NCI-H446 treated with DMSO at 0.1 percent for 48 hours (cell line): ENCODE measurements around the gene STAT5A.
"Not testable (repeated sequence)": the region's sequence is repeated elsewhere in the genome, so short reads cannot be mapped to it uniquely, and the experiment has no call there.

Experiments used
- DNase-seq: peaks from one replicate; lab custom pipeline; 2025; lab: John Stamatoyannopoulos, UW

The STAT5A gene

DNA sequence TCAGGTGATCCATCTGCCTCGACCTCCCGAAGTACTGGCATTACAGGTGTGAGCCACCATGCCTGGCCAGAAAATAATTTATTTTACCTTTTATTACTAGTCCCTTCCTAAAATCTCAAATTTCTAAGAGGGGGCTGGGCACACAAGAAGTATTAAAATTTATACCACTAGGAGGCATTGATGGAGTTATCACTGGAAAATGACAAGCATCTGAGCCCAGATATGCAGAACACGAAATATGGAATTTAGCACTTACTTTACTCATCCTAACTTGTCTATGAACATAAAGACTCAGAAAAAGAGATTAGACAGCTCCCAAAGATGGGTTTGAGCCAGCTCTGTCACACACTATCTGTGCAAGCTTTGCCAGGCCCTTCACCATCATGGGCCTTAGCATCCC lies 46.4 kb downstream of the STAT5A start:
- DNase-seq = no peak

DNA sequence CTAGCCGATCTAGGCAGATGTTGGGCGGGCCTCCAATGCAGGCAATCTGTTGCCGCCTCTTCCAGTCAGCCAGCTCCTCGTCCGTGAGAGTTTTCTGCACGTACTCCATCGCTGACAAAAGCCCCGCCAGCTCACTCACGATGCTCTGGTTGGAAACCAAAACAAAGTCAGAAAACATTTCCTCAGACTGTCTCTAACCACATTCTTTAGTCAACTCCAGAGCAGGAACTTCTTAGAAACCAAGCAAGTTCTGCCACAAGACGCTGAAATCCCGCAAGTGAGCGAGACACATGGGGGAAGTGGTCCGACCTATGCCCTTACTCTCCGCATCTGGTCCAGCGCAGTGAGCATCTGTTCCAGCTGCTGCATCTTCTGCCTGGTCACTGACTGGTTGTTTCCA lies 49.1 kb downstream of the STAT5A start:
- DNase-seq = no peak

- DNase-seq = no peak
Observed at GRCh38 chr17:42338427-42338985, 50.2 kb downstream of the STAT5A start.

- no peak for DNase-seq
Observed at GRCh38 chr17:42339221-42339620, 50.9 kb downstream of the STAT5A start.

DNA sequence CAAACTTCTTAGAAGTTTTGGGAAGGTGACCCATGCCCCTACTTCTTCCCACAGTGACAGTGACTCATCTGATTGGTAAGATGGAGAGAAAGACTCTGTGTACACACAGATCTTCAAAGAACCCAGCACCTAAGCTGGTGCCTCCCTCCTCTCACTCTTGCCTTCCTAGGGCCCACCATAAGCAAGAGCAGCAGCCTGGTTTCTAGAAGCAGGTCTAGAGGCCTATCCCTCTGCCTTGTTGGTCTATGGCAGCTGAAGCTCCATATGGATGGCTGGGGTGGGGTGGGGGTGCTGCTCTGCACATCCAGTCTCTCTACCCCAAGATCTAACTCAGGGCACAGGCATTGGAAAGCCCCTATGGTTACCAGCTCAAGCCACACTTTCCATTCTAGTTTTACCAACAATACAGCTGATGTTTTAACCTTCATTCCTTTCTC lies 52.4 kb downstream of the STAT5A start:
- DNase-seq = no peak

GRCh38 chr17:42341568-42341967 lies 53.3 kb downstream of the STAT5A start:
- no peak for DNase-seq

DNA sequence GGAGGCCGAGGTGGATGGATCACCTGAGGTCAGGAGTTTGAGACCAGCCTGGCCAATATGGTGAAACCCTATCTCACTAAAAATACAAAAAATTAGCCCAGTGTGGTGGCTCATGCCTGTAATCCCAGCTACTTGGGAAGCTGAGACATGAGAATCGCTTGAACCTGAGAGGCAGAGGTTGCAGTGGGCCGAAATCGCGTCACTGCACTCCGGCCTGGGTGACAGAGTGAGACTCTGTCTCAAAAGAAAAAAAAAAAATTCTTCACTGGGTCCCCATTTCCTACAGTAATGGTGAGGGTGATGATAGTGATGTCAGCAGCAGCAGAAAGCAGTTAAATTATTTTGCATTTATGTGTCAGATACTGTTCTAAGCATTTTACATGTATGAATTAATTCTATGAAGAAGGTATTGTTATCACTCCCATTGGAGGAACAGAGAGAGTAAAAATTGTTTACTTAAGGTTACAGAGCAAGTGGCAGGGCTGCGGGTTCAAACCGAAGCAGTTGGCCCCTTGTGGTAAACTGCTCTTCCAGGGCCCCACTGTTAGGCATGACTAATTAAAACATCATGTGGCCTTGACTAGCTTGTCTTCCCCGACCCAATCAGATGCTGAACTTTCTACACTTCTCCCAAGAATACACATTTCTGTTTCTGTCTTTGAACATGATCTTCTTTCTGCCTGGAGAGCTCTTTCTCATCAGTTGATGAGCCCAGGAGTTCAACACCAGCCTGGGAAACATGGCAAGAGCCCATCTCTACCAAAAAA lies 54.1 kb downstream of the STAT5A start:
- no peak for DNase-seq

DNA sequence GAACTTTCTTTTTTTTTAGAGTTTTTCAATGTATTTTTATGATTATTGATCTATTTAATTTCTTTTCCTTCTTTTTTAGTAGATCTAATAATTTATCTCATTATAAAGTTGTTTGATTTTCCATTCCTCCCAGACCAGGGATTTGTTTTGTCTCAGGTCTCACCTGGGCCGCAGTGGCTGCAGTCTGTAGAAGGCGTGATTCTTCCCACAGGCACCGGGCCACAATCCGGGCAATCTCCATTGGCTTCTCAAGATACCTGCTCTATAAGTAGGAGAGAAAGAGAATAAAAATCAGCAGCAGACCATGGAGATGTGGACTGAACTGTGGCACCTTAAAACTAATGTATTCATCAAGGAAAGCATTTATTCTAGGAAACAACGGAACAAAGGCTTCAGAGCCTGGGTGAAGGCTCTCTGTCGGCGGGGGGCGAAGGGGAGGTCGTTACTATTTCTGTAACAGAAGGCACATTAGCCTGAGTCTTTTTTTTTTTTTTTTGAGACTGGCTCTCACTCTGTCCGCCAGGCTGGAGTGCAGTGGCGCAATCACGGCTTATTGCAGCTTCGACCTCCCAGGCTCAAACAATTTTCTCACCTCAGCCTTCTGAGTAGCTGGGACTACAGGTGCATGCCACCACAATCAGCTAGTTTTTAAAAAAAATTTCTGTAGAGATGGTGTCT lies 57.2 kb downstream of the STAT5A start:
- DNase-seq = no peak

DNA sequence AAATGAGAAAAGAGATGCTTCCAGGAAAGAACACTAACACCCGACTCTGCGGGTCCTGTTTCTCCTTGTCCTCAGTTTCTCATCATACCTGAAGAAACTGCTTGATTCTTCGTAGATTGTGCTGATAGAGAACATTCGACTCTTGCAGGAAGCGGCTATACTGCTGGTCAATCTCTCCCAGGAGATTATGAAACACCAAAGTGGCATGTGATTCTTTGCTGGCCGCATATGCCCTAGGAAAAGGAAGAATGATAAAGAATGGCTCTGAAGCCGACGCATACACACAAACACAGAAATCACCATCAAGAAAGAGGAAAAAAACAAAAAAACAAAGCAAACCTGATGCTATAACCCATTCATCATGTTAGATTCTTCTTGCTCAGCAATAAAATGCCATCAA lies 58.2 kb downstream of the STAT5A start:
- no peak for DNase-seq

GRCh38 chr17:42347198-42347597 lies 58.9 kb downstream of the STAT5A start:
- peak; percentile 6 for DNase-seq

DNA sequence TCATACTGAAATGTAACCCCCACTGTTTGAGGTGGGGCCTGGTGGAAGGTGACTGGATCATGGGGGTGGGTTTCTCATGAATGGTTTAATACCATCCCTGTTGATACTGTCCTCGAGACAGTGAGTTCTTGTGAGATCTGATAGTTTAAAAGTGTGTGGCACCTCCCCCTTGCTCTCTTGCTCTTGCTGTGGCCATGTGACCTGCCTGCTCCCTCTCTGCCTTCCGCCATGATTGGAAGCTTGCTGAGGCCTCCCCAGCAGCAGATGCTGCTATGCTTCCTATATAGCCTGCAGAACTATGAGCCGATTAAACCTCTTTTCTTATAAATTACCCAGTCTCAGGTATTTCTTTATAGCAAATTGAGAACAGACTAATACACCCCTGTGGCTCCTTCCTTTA lies 59.3 kb downstream of the STAT5A start:
- DNase-seq = no peak

DNA sequence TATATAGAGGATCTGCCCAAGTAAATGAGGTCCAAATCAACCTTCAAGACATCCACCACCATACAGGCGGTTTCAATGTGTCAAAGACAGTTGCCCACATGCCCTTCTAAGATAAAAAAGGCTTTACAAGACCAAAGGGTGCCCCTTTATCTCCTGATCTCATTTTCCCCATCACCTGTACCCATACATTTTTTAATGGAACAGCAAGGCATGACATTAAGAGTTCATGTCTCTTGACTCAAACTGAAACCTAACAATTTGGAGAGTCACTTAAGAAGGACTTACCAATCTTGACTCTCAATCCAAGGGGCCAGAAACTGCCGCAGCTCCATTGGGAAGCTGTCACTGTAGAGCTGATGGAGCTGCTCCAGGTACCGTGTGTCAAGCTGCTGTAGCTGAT lies 59.8 kb downstream of the STAT5A start:
- no peak for DNase-seq

DNA sequence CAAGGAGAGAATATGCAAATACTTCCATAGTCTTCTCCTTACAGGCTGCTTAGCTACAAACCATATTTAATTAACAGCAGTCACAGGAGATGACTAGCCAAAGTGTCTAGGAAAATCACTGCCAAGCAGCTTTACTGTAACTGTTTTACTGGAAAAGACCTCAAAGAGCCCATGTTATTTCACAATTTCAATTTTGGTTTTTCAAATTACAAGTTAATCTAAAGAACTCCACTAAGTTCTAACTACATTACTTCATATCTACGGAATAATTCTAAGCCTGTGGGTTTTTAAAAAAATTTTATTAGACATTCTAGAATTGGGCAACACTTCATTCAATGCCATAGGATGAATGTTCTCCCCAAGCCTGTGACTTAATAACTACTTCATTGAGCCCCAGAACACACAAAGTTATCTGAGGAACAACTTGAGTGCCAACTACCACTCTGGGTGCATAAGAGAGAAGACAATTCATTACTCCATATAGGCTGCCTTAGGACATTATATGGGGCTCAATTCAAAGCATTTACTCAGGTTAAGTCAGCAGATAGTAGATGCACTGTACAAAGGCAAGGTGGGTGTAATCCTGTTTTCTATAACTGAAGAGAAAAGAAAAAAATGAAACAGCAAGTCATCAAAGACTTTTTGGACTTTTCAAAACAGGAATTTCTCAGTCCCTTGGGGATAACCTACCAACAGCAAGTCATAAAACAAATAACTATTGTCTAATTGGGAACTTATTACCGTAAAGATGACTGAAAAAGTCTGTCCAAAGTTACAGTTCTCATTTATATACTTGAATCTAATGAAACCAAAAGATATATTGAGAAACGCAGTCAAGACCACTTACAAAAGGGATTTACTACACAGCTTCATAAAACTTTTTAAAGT lies 66.9 kb downstream of the STAT5A start:
- DNase-seq = no peak

- no peak for DNase-seq
Observed at GRCh38 chr17:42358434-42358833, 70.1 kb downstream of the STAT5A start.

DNA sequence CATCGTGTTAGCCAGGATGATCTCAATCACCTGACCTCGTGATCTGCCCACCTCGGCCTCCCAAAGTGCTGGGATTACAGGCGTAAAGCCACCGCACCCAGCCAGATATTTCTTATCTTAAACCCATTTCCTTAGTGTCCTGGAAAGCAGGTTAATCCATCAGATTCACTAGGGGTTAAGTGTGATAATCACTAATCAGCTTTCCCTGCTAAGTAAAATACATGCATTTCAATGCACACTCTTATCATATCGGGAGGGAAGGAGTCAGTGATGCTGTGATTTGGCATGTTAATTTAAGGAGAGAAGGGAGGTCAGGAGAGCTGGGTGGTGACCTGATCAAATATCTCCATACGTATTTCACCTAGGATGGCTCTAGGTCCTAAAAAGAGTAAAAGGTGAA lies 70.8 kb downstream of the STAT5A start:
- DNase-seq = no peak

DNA sequence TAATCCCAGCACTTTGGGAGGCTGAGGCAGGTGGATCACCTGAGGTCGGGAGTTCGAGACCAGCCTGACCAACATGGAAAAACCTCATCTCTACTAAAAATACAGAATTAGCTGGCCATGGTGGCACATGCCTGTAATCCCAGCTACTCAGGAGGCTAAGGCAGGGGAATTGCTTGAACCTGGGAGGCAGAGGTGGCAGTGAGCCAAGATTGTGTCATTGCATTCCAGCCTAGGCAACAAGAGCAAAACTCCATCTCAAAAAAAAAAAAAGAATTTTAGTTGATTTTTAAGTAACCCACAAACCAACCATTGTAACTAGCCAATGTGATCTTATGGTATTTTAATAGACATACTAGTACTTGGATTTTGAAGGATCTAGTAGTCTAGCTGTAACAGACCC lies 72.1 kb downstream of the STAT5A start:
- not testable (repeated sequence) for DNase-seq
